H9 (cell line): ENCODE data around the gene SLC35A1. TPM values are rescaled to one million over a fixed set of nuclear protein-coding genes. Genes with fewer than 3 reads are reported as not detected.

Experiments
- DNase-seq: peaks from one replicate; pipeline ENCODE4 v3.0.0-alpha.2; 2017
- H2AFZ ChIP-seq: one replicate; pipeline ENCODE4 v1.6.1; 2013; ENCODE audit warnings: mild to moderate bottlenecking, low read length, control low read depth, moderate library complexity
- H2AK5ac ChIP-seq: 2 replicates; pipeline ENCODE4 v1.6.1; 2013; ENCODE audit warnings: low read length, control low read depth, mixed read lengths; ENCODE audit not compliant: insufficient read length
- H2BK120ac ChIP-seq: one replicate; pipeline ENCODE4 v1.6.1; 2013; ENCODE audit warnings: low read depth, mild to moderate bottlenecking, low read length, control low read depth, inconsistent platforms; ENCODE audit not compliant: poor library complexity, severe bottlenecking
- H2BK12ac ChIP-seq: 2 replicates; pipeline ENCODE4 v1.6.1; 2013; ENCODE audit warnings: low read length, control low read depth, mixed read lengths, low read depth; ENCODE audit not compliant: insufficient read length
- H2BK15ac ChIP-seq: 2 replicates; pipeline ENCODE4 v1.6.1; 2013; ENCODE audit warnings: low read depth, low read length, control low read depth
- H2BK20ac ChIP-seq: one replicate; pipeline ENCODE4 v1.6.1; 2013; ENCODE audit warnings: low read depth, mild to moderate bottlenecking, low read length, control low read depth, inconsistent platforms; ENCODE audit not compliant: poor library complexity, severe bottlenecking
- H2BK5ac ChIP-seq: 2 replicates; pipeline ENCODE4 v1.6.1; 2013; ENCODE audit warnings: low read length, control low read depth, mixed read lengths; ENCODE audit not compliant: insufficient read length
- H3K14ac ChIP-seq: 2 replicates; pipeline ENCODE4 v1.6.1; 2013; ENCODE audit warnings: low read length, control low read depth; ENCODE audit not compliant: insufficient read depth
- H3K18ac ChIP-seq: 2 replicates; pipeline ENCODE4 v1.6.1; 2013; ENCODE audit warnings: low read depth, mild to moderate bottlenecking, mixed read lengths, low read length, control low read depth; ENCODE audit not compliant: insufficient read length
- H3K23ac ChIP-seq: 2 replicates; pipeline ENCODE4 v1.6.1; 2013; ENCODE audit warnings: low read length, control low read depth, mixed read lengths, low read depth; ENCODE audit not compliant: insufficient read length
- H3K23me2 ChIP-seq: 2 replicates; pipeline ENCODE4 v1.6.1; 2013; ENCODE audit warnings: low read depth, mild to moderate bottlenecking, mixed read lengths, low read length, control low read depth; ENCODE audit not compliant: insufficient read length, poor library complexity, severe bottlenecking
- H3K27ac ChIP-seq: 2 replicates; pipeline ENCODE4 v1.5.1; 2013; ENCODE audit warnings: low read length, control low read depth, mixed read lengths, low read depth; ENCODE audit not compliant: insufficient read length
- H3K27me3 ChIP-seq: 2 replicates; pipeline ENCODE4 v1.6.1; 2013; ENCODE audit warnings: low read length, control low read depth, inconsistent platforms; ENCODE audit not compliant: insufficient read depth
- H3K4ac ChIP-seq: 2 replicates; pipeline ENCODE4 v1.6.1; 2013; ENCODE audit warnings: low read depth, mild to moderate bottlenecking, control low read depth, inconsistent platforms, low read length, moderate library complexity
- H3K4me1 ChIP-seq: 2 replicates; pipeline ENCODE4 v1.6.1; 2013; ENCODE audit warnings: low read length, control low read depth, inconsistent platforms; ENCODE audit not compliant: insufficient read depth
- H3K4me2 ChIP-seq: 2 replicates; pipeline ENCODE4 v1.6.1; 2013; ENCODE audit warnings: low read length, control low read depth, mixed read lengths; ENCODE audit not compliant: insufficient read length, insufficient read depth
- H3K56ac ChIP-seq: 2 replicates; pipeline ENCODE4 v1.6.1; 2013; ENCODE audit warnings: low read depth, mild to moderate bottlenecking, mixed read lengths, low read length, control low read depth; ENCODE audit not compliant: insufficient read length
- H3K79me1 ChIP-seq: 2 replicates; pipeline ENCODE4 v1.6.1; 2013; ENCODE audit warnings: low read depth, mild to moderate bottlenecking, moderate library complexity, low read length, control low read depth, inconsistent platforms; ENCODE audit not compliant: insufficient read depth, poor library complexity, severe bottlenecking
- H3K79me2 ChIP-seq: 2 replicates; pipeline ENCODE4 v1.6.1; 2013; ENCODE audit warnings: low read length, control low read depth, inconsistent platforms; ENCODE audit not compliant: insufficient read depth
- H3K9ac ChIP-seq: 2 replicates; pipeline ENCODE4 v1.6.1; 2013; ENCODE audit warnings: low read length, control low read depth, mixed read lengths; ENCODE audit not compliant: insufficient read length; ENCODE audit errors: extremely low read depth
- H3K9me3 ChIP-seq: one replicate; pipeline ENCODE4 v1.6.1; 2013; ENCODE audit warnings: low read depth, low read length, inconsistent platforms; ENCODE audit not compliant: control insufficient read depth
- H3T11ph ChIP-seq: one replicate; pipeline ENCODE4 v1.6.1; 2013; ENCODE audit warnings: mild to moderate bottlenecking, low read length, control low read depth, inconsistent platforms
- H4K20me1 ChIP-seq: one replicate; pipeline ENCODE4 v1.6.1; 2013; ENCODE audit not compliant: control insufficient read depth, insufficient read length, insufficient read depth
- H4K5ac ChIP-seq: 2 replicates; pipeline ENCODE4 v1.6.1; 2013; ENCODE audit warnings: low read depth, mild to moderate bottlenecking, mixed read lengths, low read length, control low read depth; ENCODE audit not compliant: insufficient read length
- H4K8ac ChIP-seq: replicated peaks from 2 replicates; pipeline ENCODE4 v1.6.1; 2013; ENCODE audit warnings: low read length, control low read depth, mixed read lengths, low read depth; ENCODE audit not compliant: insufficient read length
- H4K91ac ChIP-seq: 2 replicates; pipeline ENCODE4 v1.6.1; 2013; ENCODE audit warnings: low read depth, mild to moderate bottlenecking, moderate library complexity, mixed read lengths, low read length, control low read depth; ENCODE audit not compliant: insufficient read length
- H3K27ac Mint-ChIP-seq, 3 experiments: 2 replicates in 2 of 3; 3 replicates in 1 of 3; pipeline ENCODE4 v1.8.0; 2020 to 2021; ENCODE audit warnings: mixed read lengths in 3 of 3, mild to moderate bottlenecking in 1 of 3, moderate library complexity in 1 of 3
- H3K27me3 Mint-ChIP-seq: 2 replicates; pipeline ENCODE4 v1.8.0; 2021; ENCODE audit warnings: low read depth, mild to moderate bottlenecking, moderate library complexity, mixed read lengths
- H3K36me3 Mint-ChIP-seq, 3 experiments: 2 replicates in 2 of 3; 3 replicates in 1 of 3; pipeline ENCODE4 v1.8.0; 2020 to 2021; ENCODE audit warnings: low read depth in 3 of 3, mixed read lengths in 3 of 3; ENCODE audit not compliant: insufficient read depth in 1 of 3
- H3K4me1 Mint-ChIP-seq, 2 experiments: 2 replicates each; pipeline ENCODE4 v1.8.0; 2020; ENCODE audit warnings: mixed read lengths in 2 of 2
- H3K4me3 Mint-ChIP-seq, 2 experiments: 2 replicates in 1 of 2; 3 replicates in 1 of 2; pipeline ENCODE4 v1.8.0; 2020 to 2021; ENCODE audit warnings: mild to moderate bottlenecking in 2 of 2, mixed read lengths in 2 of 2, moderate library complexity in 1 of 2
- H3K9me3 Mint-ChIP-seq, 2 experiments: 2 replicates in 1 of 2; 3 replicates in 1 of 2; pipeline ENCODE4 v1.8.0; 2020; ENCODE audit warnings: mild to moderate bottlenecking in 2 of 2, mixed read lengths in 2 of 2, moderate library complexity in 1 of 2
- WGBS: extraction: QIAGEN DNeasy Blood & Tissue Kit; methylation state at CpG from one replicate; pipeline ENCODE4 v1.1.7; 2013; ENCODE audit warnings: missing lambda C conversion rate, low lambda C conversion rate, mixed read lengths; ENCODE audit not compliant: insufficient read length; ENCODE audit errors: extremely low coverage; 5-methylcytosine and 5-hydroxymethylcytosine counted together
- total RNA-seq: library from RNA; stranded (reverse); gene quantifications from 2 replicates; pipeline ENCODE4 v1.2.1, GENCODE V29; 2021
- TF ChIP-seq, protein P1 (sequence below): fragments of 200-600 bp; sonication (generic); conservative IDR thresholded peaks from 3 replicates; pipeline ENCODE4 v1.8.0; 2021; ENCODE audit warnings: antibody characterized with exemption, mild to moderate bottlenecking

The SLC35A1 gene
- total RNA-seq, 1 experiment from 2014 or later: 6.1 TPM

- Histone ChIP-seq H2AFZ (no peak overlapping the region), H4K8ac (no peak overlapping the region), H2BK120ac (no peak overlapping the region), H3K79me1 (no peaks in the 10 kb centered on the region), H3K79me2 (no peaks in the 10 kb centered on the region), H2BK12ac (no peak overlapping the region), H3K14ac (no peak overlapping the region), H3K23me2 (no peaks in the 10 kb centered on the region), H3K18ac (no peak overlapping the region), H3K9me3 (no peaks in the 10 kb centered on the region), H2BK20ac (no peak overlapping the region), H3K4me2 (no peak overlapping the region), H3K27me3 (no peaks in the 10 kb centered on the region), H4K20me1 (no peaks in the 10 kb centered on the region), H3K56ac (no peak overlapping the region), H4K5ac (no peak overlapping the region), H2BK15ac (no peak overlapping the region), H2AK5ac (no peak overlapping the region), H3K23ac (no peak overlapping the region), H3K4me1 (no peaks in the 10 kb centered on the region), H3K27ac (no peak overlapping the region), H3K9ac (no peak overlapping the region), H2BK5ac (no peak overlapping the region), H3K4ac (no peak overlapping the region), H4K91ac (no peak overlapping the region), H3T11ph (no peak overlapping the region)
- H3K4me1 Mint-ChIP-seq: no peaks in the 10 kb centered on the region
- no CpG with 5 or more reads among the region's 1 CpG for WGBS
- no peaks in the 10 kb centered on the region for H3K27me3 Mint-ChIP-seq
- H3K9me3 Mint-ChIP-seq: peaks cover 10% of the 10 kb centered on the region in 2 experiments; a peak in 2 of 5 replicates
- H3K36me3 Mint-ChIP-seq: peaks cover 37 to 71% (median 55%) of the 10 kb centered on the region in 3 experiments
- no peak overlapping the region for H3K27ac Mint-ChIP-seq
- DNase-seq: no peak
- H3K4me3 Mint-ChIP-seq: no peak overlapping the region
- TF ChIP-seq, protein P1, sequence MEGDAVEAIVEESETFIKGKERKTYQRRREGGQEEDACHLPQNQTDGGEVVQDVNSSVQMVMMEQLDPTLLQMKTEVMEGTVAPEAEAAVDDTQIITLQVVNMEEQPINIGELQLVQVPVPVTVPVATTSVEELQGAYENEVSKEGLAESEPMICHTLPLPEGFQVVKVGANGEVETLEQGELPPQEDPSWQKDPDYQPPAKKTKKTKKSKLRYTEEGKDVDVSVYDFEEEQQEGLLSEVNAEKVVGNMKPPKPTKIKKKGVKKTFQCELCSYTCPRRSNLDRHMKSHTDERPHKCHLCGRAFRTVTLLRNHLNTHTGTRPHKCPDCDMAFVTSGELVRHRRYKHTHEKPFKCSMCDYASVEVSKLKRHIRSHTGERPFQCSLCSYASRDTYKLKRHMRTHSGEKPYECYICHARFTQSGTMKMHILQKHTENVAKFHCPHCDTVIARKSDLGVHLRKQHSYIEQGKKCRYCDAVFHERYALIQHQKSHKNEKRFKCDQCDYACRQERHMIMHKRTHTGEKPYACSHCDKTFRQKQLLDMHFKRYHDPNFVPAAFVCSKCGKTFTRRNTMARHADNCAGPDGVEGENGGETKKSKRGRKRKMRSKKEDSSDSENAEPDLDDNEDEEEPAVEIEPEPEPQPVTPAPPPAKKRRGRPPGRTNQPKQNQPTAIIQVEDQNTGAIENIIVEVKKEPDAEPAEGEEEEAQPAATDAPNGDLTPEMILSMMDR: no peak
Measured at GRCh38 chr6:87544474-87544735, 71.6 kb downstream of the SLC35A1 start.
